MM.1S (cell line): ENCODE data around the gene OR6C70.

Experiments used
- CTCF ChIP-seq: fragments of 300-600 bp; sonication (generic); IDR thresholded peaks from 2 replicates; pipeline ENCODE4 v1.5.1; 2016; ENCODE audit warnings: antibody characterized with exemption, low read length, mixed read lengths
- EZH2 ChIP-seq: fragments of 300-600 bp; sonication (generic); optimal IDR thresholded peaks from 2 replicates; pipeline ENCODE3; 2017; ENCODE audit warnings: low read depth, mild to moderate bottlenecking, antibody characterized with exemption, low read length, mixed read lengths
- EZH2phosphoT487 ChIP-seq: fragments of 300-600 bp; sonication (generic); IDR thresholded peaks from 2 replicates; pipeline ENCODE4 v1.6.1; 2018; ENCODE audit warnings: antibody characterized with exemption, low read length

DNA sequence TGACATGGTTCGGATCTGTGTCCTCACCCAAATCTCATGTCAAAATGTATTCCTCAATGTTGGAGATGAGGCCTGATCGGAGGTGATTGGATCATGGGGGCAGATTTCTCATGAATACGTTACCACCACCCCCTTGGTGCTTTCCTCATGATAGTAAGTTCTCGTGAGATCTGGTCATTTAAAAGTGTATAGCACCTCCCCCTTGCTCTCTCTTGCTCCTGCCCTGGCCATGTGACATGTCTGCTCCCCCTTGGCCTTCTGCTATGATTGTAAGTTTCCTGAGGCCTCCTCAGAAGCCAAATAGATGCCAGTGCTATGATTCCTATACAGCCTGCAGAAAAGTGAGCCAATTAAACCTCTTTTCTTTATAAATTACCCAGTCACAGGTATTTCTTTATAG, 29.3 kb upstream of the OR6C70 start:
- TF ChIP-seq CTCF: no peak
- TF ChIP-seq EZH2: no peak
- no peak for TF ChIP-seq EZH2phosphoT487
